ENCODE results near the gene RAB3D.
"Not testable (repeated sequence)": the region's sequence is repeated elsewhere in the genome, so short reads cannot be mapped to it uniquely, and the experiment has no call there.

DNA sequence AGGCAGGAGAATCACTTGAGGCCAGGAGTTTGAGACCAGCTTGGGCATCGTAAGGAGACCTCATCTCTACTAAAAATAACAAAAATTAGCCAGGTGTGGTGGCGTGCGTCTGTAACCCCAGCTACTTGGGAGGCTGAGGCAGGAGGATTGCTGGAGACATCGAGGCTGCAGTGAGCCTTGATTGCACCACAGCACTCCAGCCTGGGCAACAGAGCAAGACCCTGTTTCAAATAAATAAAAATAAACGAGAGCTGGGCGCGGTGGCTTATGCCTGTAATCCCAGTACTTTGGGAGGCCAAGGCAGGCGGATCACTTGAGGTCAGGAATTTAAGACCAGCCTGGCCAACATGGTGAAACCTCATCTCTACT, 626 bp upstream of the RAB3D start:
- TF ChIP-seq RCOR1 (IDR thresholded peaks at IDR 0.05; ENCODE audit: insufficient replicate concordance, low read length); RAD21 (IDR thresholded peaks at IDR 0.05; ENCODE audit: low read length): not testable (repeated sequence)
